ENCODE measurements around the gene CCSER2.

Gene CCSER2

GRCh38 chr10:84366041-84366440, 37.7 kb downstream of the CCSER2 start:
- H3K4me3 ChIP-seq (ENCODE audit: low read depth, low read length), result no peak overlapping the region
- TF ChIP-seq CTCF (IDR thresholded peaks at IDR 0.05; ENCODE audit: low read depth, low read length), result no peak
- peaks cover 2% of the 10 kb centered on the region; the same call in 1 of the 2 replicates for H3K36me3 ChIP-seq
- H3K4me1 ChIP-seq, result no peaks in the 10 kb centered on the region
- DNase-seq, result no peak
- H3K27me3 ChIP-seq, result no peaks in the 10 kb centered on the region
- H3K9me3 ChIP-seq, result no peaks in the 10 kb centered on the region

GRCh38 chr10:84367256-84367655, 38.9 kb downstream of the CCSER2 start:
- TF ChIP-seq CTCF (IDR thresholded peaks at IDR 0.05; ENCODE audit: low read depth, low read length), result no peak
- DNase-seq, result no peak
- Histone ChIP-seq H3K27me3 (no peaks in the 10 kb centered on the region), H3K36me3 (peaks cover 7% of the 10 kb centered on the region; the same call in 1 of the 2 replicates), H3K9me3 (no peaks in the 10 kb centered on the region), H3K4me3 (ENCODE audit: low read depth, low read length) (no peak overlapping the region), H3K4me1 (no peaks in the 10 kb centered on the region)

- no peaks in the 10 kb centered on the region for H3K4me1 ChIP-seq
- H3K27me3 ChIP-seq, result no peaks in the 10 kb centered on the region
- no peak for TF ChIP-seq CTCF (IDR thresholded peaks at IDR 0.05; ENCODE audit: low read depth, low read length)
- no peak for DNase-seq
- no peak overlapping the region for H3K4me3 ChIP-seq (ENCODE audit: low read depth, low read length)
- H3K36me3 ChIP-seq, result peaks cover 7% of the 10 kb centered on the region; the same call in 1 of the 2 replicates
- H3K9me3 ChIP-seq, result no peaks in the 10 kb centered on the region
Observed at GRCh38 chr10:84368828-84369227, 40.4 kb downstream of the CCSER2 start.

GRCh38 chr10:84370283-84370682, 41.9 kb downstream of the CCSER2 start:
- Histone ChIP-seq H3K36me3 (peaks cover 12% of the 10 kb centered on the region), H3K9me3 (no peaks in the 10 kb centered on the region), H3K4me1 (no peaks in the 10 kb centered on the region), H3K27me3 (no peaks in the 10 kb centered on the region), H3K4me3 (ENCODE audit: low read depth, low read length) (no peak overlapping the region)
- TF ChIP-seq CTCF (IDR thresholded peaks at IDR 0.05; ENCODE audit: low read depth, low read length), result no peak
- DNase-seq, result no peak

- H3K36me3 ChIP-seq, result peaks cover 12% of the 10 kb centered on the region
- H3K9me3 ChIP-seq, result no peaks in the 10 kb centered on the region
- no peak overlapping the region for H3K4me3 ChIP-seq (ENCODE audit: low read depth, low read length)
- no peak for TF ChIP-seq CTCF (IDR thresholded peaks at IDR 0.05; ENCODE audit: low read depth, low read length)
- DNase-seq, result no peak
- no peaks in the 10 kb centered on the region for H3K4me1 ChIP-seq
- no peaks in the 10 kb centered on the region for H3K27me3 ChIP-seq
Observed at GRCh38 chr10:84371944-84372343, 43.6 kb downstream of the CCSER2 start.

GRCh38 chr10:84373000-84373399, 44.6 kb downstream of the CCSER2 start:
- H3K4me3 ChIP-seq (ENCODE audit: low read depth, low read length), result no peak overlapping the region
- no peak for DNase-seq
- H3K36me3 ChIP-seq, result peaks cover 12% of the 10 kb centered on the region
- H3K27me3 ChIP-seq, result no peaks in the 10 kb centered on the region
- H3K9me3 ChIP-seq, result no peaks in the 10 kb centered on the region
- no peaks in the 10 kb centered on the region for H3K4me1 ChIP-seq
- TF ChIP-seq CTCF (IDR thresholded peaks at IDR 0.05; ENCODE audit: low read depth, low read length), result no peak

All from BE2C (cell line).